GM21576 (cell line): ENCODE measurements around the gene IFITM10.
"Not testable (repeated sequence)": the region's sequence is repeated elsewhere in the genome, so short reads cannot be mapped to it uniquely, and the experiment has no call there.

Experiments used
- ATAC-seq: cut with Tn5 transposase; IDR thresholded peaks from one replicate; pipeline ENCODE4 v1.9.1; 2021; ENCODE audit warnings: mild to moderate bottlenecking, moderate library complexity; ENCODE audit not compliant: unreplicated experiment

The IFITM10 gene

GRCh38 chr11:1693327-1694063 is 56.9 kb downstream of the IFITM10 start:
- no peak for ATAC-seq

- ATAC-seq: no peak
These were observed 57.6 kb downstream of the IFITM10 start for GRCh38 chr11:1692708-1693326.

DNA sequence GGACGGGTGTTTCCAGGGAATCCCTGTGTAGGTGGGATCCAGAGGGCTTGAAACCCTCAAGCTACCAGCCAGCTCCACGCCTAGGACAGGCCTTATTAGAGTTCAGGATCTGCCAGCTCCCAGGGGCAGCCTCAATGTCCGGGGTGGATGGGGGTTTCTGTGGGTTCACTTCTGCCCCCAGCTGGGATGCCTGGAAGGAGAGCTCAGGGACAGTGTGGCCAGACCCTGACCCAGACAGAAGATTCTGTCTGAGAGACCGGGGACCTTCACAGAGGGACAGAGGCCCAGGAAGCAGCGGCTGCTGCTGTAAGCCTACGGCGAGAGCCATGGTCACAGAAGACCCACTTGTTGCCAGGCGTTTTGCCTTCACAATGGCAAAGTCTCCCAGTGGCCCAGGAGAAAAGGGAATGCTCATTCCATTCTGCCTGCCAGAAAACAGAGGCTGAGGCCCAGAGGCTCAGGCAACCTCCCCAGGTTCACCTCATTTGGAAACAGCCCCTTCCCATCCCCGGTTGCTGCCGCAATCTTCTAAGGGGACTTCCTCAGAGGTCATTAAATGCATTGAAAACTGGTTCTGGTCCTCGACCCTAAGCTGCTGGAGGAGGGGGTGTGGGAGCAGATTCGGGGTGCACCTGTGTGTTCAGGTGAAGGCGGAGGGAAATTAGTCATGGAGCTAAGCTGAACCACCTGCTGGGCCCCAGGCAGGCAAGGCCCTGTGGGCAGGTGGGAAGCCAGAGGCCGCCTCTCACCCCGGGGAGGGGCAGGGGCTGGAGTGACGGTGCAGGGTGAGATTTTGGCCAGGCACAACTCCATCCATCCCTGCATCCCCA is 58.3 kb downstream of the IFITM10 start:
- no peak for ATAC-seq

DNA sequence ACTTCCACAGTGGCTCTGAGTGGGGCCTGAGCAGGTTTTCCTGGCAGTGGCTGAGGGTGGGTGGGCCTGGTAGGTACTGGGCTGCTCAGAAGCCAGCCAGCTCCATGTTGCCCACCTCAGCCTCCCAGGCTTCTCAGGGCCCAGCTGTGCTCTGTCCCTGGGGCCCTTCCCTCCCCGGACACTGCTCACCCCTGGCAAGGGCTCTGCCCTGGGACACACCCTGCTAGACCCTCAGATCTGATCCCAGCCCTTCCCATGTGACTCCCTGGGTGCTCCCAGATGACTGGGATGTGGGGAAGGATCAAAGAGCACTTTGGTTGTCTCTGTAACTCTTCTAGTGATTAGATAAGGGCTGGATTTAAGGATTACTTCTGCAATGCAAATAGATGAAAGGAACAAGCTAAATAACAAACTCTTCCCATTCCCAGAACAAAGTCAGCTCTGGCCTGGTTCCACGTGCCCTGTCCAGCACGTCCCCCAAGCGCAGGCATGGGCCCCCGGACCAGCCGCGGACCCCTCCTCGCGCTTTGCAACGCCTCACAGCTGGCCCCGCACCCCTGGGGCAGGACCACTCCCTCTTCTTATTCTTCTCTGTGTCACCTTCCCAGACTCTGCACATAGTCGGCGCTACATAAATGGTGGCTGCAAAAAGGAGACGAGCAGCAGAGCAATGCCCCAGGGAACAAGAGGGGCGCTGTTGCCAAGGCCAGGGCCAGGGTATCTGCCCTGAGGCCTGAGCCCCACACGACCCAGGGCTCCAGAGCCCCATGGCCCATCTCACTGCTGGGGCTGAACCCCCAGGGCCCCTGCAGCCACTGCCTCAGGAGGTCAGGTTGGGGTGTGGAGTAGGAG is 59.1 kb downstream of the IFITM10 start:
- no peak for ATAC-seq

GRCh38 chr11:1690167-1691025 is 60.0 kb downstream of the IFITM10 start:
- no peak for ATAC-seq

DNA sequence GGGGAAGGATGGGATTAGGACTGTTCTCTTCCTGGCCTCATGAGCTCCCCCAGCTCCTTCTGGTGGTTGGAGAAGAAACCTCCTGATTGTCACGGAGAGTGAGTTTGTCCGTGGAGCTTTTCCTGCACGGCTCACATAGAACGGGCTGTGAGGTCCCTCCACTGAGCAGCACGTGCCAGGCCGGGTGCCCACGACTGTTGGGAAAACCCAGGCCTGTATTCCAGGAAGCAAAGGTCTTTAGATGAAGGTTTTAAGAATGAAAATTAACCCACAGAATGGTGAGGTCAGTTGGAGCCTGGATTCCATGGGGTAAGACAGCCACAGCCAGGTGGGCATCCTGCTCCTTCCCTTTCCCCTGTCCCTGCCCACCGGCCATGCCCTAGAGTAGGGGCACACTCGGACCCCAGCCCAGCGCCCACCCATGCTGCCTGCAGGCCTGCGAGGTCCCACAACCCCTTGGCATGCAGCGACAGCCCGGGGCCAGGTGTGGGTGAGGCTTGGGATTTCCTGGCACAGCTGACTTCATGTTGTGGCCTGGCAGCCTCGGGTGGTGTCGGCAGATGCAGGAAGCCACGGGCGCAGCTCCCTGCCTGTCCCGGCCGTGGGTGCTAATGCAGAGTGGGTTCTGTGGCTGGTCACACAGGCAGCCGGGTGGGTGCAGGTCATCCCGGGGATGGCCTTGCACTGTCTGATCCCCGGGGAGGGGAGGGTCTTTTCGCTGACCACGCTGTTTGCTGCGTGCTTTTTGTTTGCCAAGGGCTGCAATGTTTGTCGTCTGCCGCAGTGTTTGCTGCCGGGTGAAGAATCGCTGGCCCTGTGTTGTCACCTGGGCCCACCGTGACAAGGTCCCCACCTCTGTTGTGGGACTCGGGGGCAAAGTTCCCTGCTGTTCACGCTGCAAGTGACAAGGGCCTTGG is 60.9 kb downstream of the IFITM10 start:
- ATAC-seq: not testable (repeated sequence)

DNA sequence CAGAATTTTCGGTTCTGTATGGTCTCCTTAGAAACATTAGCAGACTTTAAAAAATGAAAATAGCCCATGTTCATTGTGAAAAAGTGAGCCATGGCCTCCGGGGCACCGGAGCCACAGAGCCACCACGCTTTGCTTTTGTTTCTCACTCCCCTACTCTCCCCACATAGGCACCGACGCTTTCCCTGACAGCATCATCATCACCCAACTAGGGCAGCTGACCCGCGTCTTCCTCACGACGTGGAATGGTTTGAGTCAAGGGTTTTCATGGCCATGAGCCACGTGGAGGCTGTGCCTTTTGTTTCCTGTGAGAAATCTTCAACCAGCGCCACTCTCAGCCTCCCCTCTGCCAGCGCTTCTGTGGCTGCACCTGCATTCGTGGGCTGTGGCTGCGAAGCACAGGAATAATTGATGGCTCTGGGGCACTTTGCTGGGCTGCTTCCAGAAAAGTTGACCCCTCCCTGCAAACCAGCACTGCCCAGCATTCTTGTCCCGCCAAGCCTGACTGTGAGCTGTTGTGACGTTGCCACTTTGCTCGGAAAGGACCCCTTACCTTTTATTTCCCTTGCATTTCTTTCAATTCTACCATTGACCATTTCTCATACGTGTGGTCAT is 62.0 kb downstream of the IFITM10 start:
- not testable (repeated sequence) for ATAC-seq

GRCh38 chr11:1686220-1686619 is 64.2 kb downstream of the IFITM10 start:
- ATAC-seq: not testable (repeated sequence)

DNA sequence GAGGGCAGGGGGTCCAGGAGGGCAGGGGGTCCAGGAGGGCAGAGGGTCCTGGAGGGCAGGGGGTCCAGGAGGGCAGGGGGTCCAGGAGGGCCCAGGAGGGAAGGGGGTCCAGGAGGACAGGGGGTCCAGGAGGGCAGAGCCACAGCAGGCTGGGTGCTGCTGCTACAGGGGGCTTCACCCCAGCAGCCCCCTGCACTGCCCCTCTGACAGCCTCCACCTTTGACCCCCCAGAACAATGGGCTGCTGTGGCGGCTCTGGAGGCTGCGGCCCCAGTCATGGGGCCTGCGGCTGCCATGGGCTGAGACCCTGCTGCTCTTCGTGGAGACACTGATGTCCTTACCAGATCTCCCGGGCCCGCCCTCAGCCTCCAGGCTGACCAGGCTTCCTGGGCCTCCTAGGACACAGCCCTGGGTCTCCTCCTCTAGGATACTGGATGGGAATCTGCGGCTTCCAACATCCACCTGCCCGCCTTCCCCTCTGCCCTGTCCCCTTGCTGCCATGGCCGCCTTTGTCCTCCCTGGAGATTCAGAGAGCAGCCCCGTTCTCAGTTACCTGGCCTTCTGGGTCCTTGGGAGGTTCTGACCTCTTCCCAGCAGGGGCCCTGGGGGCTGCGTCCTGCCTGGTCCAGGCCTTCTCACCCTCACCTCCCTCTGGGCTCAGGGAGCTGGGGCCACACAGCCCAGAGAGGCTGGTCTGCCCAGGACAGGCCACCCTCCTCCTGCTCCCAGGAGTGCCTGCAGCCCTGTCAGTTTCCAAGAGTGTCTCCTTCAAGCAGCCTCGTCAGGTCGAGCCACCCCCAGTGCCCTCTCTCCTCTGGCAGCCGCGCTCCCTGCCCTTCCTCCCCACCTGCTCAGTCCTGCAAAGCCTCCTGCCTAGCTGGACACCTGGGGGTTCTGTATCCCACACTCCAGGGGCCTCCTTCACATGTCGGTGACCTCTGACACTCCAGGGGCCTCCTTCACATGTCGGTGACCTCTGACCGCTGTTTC is 65.2 kb downstream of the IFITM10 start:
- ATAC-seq: not testable (repeated sequence)

DNA sequence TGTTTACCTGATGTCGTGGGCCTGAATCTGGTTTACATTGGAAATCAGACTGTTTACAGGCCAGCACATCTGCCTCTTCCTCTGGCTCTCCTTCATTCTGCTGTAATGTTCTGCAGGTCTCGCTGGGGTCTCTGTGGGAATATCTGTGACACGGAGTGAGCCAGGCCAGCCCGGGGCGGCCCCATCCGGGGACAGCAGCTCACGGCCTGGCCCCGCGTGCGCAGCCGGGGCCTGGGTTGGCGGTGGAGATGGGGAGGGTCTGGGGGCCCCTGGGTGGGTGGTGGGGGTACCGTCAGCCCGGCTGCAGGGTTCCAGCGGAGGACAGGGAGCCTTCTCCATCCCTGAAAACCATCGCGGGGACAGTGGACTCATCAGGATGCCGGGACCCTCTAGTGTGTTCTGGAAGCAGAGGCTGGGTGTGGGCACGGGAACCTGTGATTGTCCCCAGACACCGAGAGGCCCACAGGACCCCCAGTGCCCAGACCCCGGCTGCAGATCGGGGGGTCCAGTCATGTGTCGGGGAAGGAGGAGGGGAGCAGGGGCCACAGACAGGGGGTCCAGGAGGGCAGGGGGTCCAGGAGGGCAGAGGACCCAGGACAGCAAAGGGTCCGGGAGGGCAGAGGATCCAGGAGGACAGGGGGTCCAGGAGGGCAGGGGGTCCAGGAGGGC is 66.4 kb downstream of the IFITM10 start:
- not testable (repeated sequence) for ATAC-seq

DNA sequence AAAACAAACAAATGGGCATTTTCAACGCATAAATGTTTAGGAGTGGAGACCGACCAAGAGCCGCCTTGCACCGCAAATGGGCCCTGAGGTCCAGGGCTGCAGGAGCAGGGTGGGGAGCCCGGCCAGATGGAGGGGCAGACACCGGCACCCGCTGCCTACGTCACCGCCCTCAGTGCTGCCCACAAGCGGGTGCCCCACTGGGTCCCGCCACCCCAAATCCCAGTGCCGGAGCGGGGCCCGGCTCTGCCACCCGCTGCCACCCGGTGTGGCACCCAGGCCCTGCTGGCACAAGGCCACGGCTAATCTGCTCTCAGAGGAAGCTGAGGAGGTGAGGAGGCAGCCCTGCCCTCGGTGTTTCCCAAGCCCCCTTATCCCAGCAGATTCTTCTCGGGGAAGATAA is 67.2 kb downstream of the IFITM10 start:
- not testable (repeated sequence) for ATAC-seq
